GM12878 (cell line): Measurements from ENCODE around the gene GIMAP4. TPM values are rescaled to one million over a fixed set of nuclear protein-coding genes. Genes with fewer than 3 reads are reported as not detected.
A peak's percentile ranks its signal among the peaks of the same experiment; 100 is the strongest.

Experiments used
- ATAC-seq: fragments of 200-7000 bp; cut with Tn5 transposase; 3 replicates; pipeline ENCODE4 v1.9.1; 2020; ENCODE audit warnings: mild to moderate bottlenecking, moderate library complexity
- BruUV-seq: library from RNA; stranded (reverse); fragments of 400-500 nt; replicated peaks from 2 replicates; lab custom pipeline; 2021; lab: Mats Ljungman, UMichigan
- CTCF ChIA-PET: fragments of 300-600 bp; sonication (Branson Sonifier 250); formaldehyde crosslinking; extraction: SDS; loops from one replicate; lab custom pipeline; 2021; ENCODE audit warnings: inconsistent platforms; lab: Yijun Ruan, JAX
- POLR2A ChIA-PET: fragments of 350-600 bp; formaldehyde crosslinking; extraction: SDS; loops from one replicate; lab custom pipeline; 2021; ENCODE audit warnings: inconsistent platforms; lab: Charles Lee
- RAD21 ChIA-PET: fragments of 300-600 bp; sonication (Branson Sonifier 250); formaldehyde crosslinking; loops from one replicate; lab custom pipeline; 2023; ENCODE audit warnings: antibody characterized with exemption; ENCODE audit not compliant: unreplicated experiment; lab: Charles Lee
- SMC1A ChIA-PET: fragments of 300-600 bp; sonication (Branson Sonifier 250); formaldehyde crosslinking; loops from one replicate; lab custom pipeline; 2023; ENCODE audit not compliant: unreplicated experiment, uncharacterized antibody; lab: Charles Lee
- DNase-seq: peaks from one replicate; pipeline ENCODE4 v3.0.0-alpha.2; 2011; ENCODE audit warnings: low read depth, low spot score
- FAIRE-seq: peaks from 3 replicates; lab custom pipeline; 2011; peaks lifted over from hg19 to GRCh38; lab: Jason Lieb, UNC
- H2AFZ ChIP-seq: 2 replicates; pipeline ENCODE4 v1.6.0; 2011; ENCODE audit warnings: low read depth, low read length, control low read depth; ENCODE audit not compliant: control insufficient read depth
- H3K27ac ChIP-seq: 2 replicates; pipeline ENCODE4 v1.5.1; 2011; ENCODE audit warnings: control low read depth; ENCODE audit not compliant: control insufficient read depth, insufficient read depth
- H3K27me3 ChIP-seq, 2 experiments: replicated peaks in 1 of 2; 2 replicates each; pipeline versions ENCODE4 v1.6.0 to v1.6.1; 2011; ENCODE audit warnings: low read length in 1 of 2; ENCODE audit not compliant: control insufficient read depth in 2 of 2, insufficient read depth in 2 of 2
- H3K36me3 ChIP-seq, 2 experiments: 2 replicates each; pipeline ENCODE4 v1.5.1; 2011; ENCODE audit warnings: low read length in 1 of 2; ENCODE audit not compliant: control insufficient read depth in 2 of 2, insufficient read depth in 2 of 2
- H3K4me1 ChIP-seq: 2 replicates; pipeline ENCODE4 v1.6.1; 2011; ENCODE audit warnings: mild to moderate bottlenecking, low read length, moderate library complexity, mixed read lengths; ENCODE audit not compliant: control insufficient read depth, insufficient read depth
- H3K4me2 ChIP-seq: 2 replicates; pipeline ENCODE4 v1.6.0; 2011; ENCODE audit warnings: control low read depth; ENCODE audit not compliant: control insufficient read depth, insufficient read depth
- H3K4me3 ChIP-seq: fragments of 200-600 bp; sonication (generic); 2 replicates; pipeline ENCODE4 v1.5.1; 2016
- H3K79me2 ChIP-seq: 2 replicates; pipeline ENCODE4 v1.6.0; 2011; ENCODE audit warnings: low read length; ENCODE audit not compliant: control insufficient read depth, insufficient read depth
- H3K9ac ChIP-seq: 2 replicates; pipeline ENCODE4 v1.8.0; 2011; ENCODE audit warnings: low read length, control low read depth, mixed read lengths; ENCODE audit not compliant: control insufficient read depth, insufficient read depth
- H3K9me3 ChIP-seq: replicated peaks from 3 replicates; pipeline ENCODE4 v1.5.1; 2011; ENCODE audit warnings: mild to moderate bottlenecking, low read length; ENCODE audit not compliant: control insufficient read depth, insufficient read depth
- H4K20me1 ChIP-seq: 2 replicates; pipeline ENCODE4 v1.6.0; 2011; ENCODE audit not compliant: control insufficient read depth, insufficient read depth
- CBX3 ChIP-seq: fragments of 200-600 bp; sonication (generic); IDR thresholded peaks from 2 replicates; pipeline ENCODE4 v1.6.1; 2016; ENCODE audit warnings: low read depth, borderline replicate concordance
- HDAC6 ChIP-seq: fragments of 200-600 bp; sonication (generic); IDR thresholded peaks from one replicate; pipeline ENCODE4 v1.8.0; 2017; ENCODE audit warnings: antibody characterized with exemption; ENCODE audit not compliant: unreplicated experiment
- IKZF1 ChIP-seq: fragments of 450-650 bp; conservative IDR thresholded peaks from 2 replicates; pipeline ENCODE4 v1.6.1; 2017; ENCODE audit warnings: antibody characterized with exemption, mild to moderate bottlenecking
- NFIC ChIP-seq: IDR thresholded peaks from 2 replicates; pipeline ENCODE4 v1.6.1; 2012; ENCODE audit warnings: low read depth, mild to moderate bottlenecking, inconsistent platforms, low read length, moderate library complexity
- WGBS: methylation state at CpG from one replicate; pipeline ENCODE4 v1.1.6; 2016; ENCODE audit warnings: low lambda C conversion rate; ENCODE audit not compliant: insufficient replicate concordance, insufficient coverage; ENCODE audit errors: missing lambda C conversion rate; 5-methylcytosine and 5-hydroxymethylcytosine counted together
- in situ Hi-C: fragments of 300-500 bp; cut with MboI; formaldehyde crosslinking; loops from 9 replicates; pipeline ENCODE4 v1.14.3; 2018; ENCODE audit warnings: mixed read lengths
- intact Hi-C: fragments of 100-400 bp; cut with micrococcal nuclease; formaldehyde crosslinking; loops from one replicate; pipeline ENCODE4 v1.14.2; 2022; ENCODE audit not compliant: unreplicated experiment
- polyA plus RNA-seq, 11 experiments: library from polyadenylated mRNA; depleted of rRNA in 4 of 11; unstranded in 6 of 11; stranded (reverse) in 5 of 11; fragments of >200 nt; fragmentation: Nextera tagmentation in 4 of 11; fragmentation: Illumina TruSeq in 1 of 11; extraction: Ambion mirVana in 4 of 11; extraction: Trizol in 1 of 11; gene quantifications; 1 replicate in 1 of 11; 2 replicates in 10 of 11; pipeline versions ENCODE4 v1.2.1 to v1.2.3, GENCODE V29; 2011 to 2016; ENCODE audit warnings: inconsistent platforms in 2 of 11, missing spikeins in 2 of 11, low read depth in 1 of 11
- total RNA-seq, 4 experiments: library from RNA; depleted of rRNA in 3 of 4; stranded (reverse); fragments of >200 nt in 3 of 4; fragmentation: Illumina TruSeq in 1 of 4; extraction: Trizol in 1 of 4; gene quantifications; 2 replicates each; pipeline versions ENCODE4 v1.2.1 to v1.2.3, GENCODE V29; 2013 to 2021
- TF ChIP-seq, protein P1 (sequence below): fragments of 450-650 bp; IDR thresholded peaks from 2 replicates; pipeline ENCODE4 v1.6.1; 2017; ENCODE audit warnings: mild to moderate bottlenecking, moderate library complexity
- TF ChIP-seq, protein P2 (sequence below): fragments of 450-650 bp; IDR thresholded peaks from 2 replicates; pipeline ENCODE4 v1.6.1; 2017; ENCODE audit warnings: mild to moderate bottlenecking, low read depth, inconsistent platforms; ENCODE audit not compliant: poor library complexity, severe bottlenecking
- TF ChIP-seq, protein P3 (sequence below): fragments of 450-650 bp; formaldehyde crosslinking; IDR thresholded peaks from 2 replicates; pipeline ENCODE4 v1.5.0; 2022; ENCODE audit warnings: mild to moderate bottlenecking, missing genetic modification characterization
- TF ChIP-seq, protein P4 (sequence below): fragments of 450-650 bp; IDR thresholded peaks from 2 replicates; pipeline ENCODE4 v1.6.1; 2014; ENCODE audit warnings: mild to moderate bottlenecking
- TF ChIP-seq, protein P5 (sequence below): fragments of 450-650 bp; IDR thresholded peaks from 2 replicates; pipeline ENCODE4 v1.6.1; 2018; ENCODE audit warnings: borderline replicate concordance, mild to moderate bottlenecking; ENCODE audit not compliant: partially characterized antibody

GIMAP4 gene
- total and polyA plus RNA-seq, 10 of the 15 experiments (the other 5 are each of a cell fraction or from before 2014, with no cell fraction given) = 0.06 to 1.5 (median 0.32) TPM; not detected in 1

DNA sequence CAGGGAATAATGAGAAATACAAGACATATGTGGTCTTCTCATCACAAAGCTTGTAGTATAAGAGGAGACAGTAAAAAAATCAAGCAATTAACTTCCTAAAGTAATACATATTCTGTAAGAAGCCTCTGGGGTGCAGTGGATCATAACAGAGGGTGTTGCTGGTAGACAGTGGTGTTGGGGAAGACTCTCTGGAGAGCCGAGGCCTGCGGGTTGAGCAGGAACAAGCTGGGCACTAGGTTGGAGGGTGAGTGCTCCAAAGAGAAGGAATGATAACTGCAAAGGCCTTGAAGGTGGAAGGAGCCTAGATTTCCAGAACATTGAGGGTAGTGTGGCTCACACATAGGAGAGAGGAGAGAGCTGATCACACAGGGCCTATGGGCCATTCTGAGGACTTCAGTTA is 1.5 kb downstream of the GIMAP4 start:
- intact Hi-C loops (no loop called here), in situ Hi-C loops (no loop called here)
- WGBS = 68% methylated on average over 2 of the region's 2 CpGs
- H3K79me2 ChIP-seq = no peaks in the 10 kb centered on the region; the same call in 1 of the 2 replicates
- CTCF ChIA-PET = interaction anchor here (0.9 to 2.7 kb wide), 3 partner anchors 113 to 187 kb away, joined by 3 to 8 read pairs (median 7); no protein-coding TSS in a partner anchor
- no peaks in the 10 kb centered on the region for H3K4me1 ChIP-seq
- no TSS peak for BruUV-seq
- RAD21 ChIA-PET = interaction anchor here (0.9 kb wide), 1 partner anchor 120 kb away, joined by 3 read pairs; no protein-coding TSS in a partner anchor
- H2AFZ ChIP-seq = no peak overlapping the region
- ATAC-seq (no peak), DNase-seq (no peak), FAIRE-seq (no peak)
- H4K20me1 ChIP-seq = no peaks in the 10 kb centered on the region
- H3K36me3 ChIP-seq = no peaks in the 10 kb centered on the region
- POLR2A ChIA-PET = no interaction called here
- no peaks in the 10 kb centered on the region for H3K27me3 ChIP-seq
- H3K27ac ChIP-seq = no peak overlapping the region
- 0 out of 2 replicates have a peak overlapping the region, but pooled peaks have one; percentile 0 for H3K4me3 ChIP-seq
- H3K9me3 ChIP-seq = peaks cover 2% of the 10 kb centered on the region; the same call in 2 of the 3 replicates
- H3K9ac ChIP-seq = no peak overlapping the region
- no peak overlapping the region for H3K4me2 ChIP-seq
- SMC1A ChIA-PET = interaction anchor here (2.7 kb wide), 1 partner anchor 118 kb away, joined by 6 read pairs; the partner anchor contains the start of gene GIMAP8
- TF ChIP-seq, protein P1, sequence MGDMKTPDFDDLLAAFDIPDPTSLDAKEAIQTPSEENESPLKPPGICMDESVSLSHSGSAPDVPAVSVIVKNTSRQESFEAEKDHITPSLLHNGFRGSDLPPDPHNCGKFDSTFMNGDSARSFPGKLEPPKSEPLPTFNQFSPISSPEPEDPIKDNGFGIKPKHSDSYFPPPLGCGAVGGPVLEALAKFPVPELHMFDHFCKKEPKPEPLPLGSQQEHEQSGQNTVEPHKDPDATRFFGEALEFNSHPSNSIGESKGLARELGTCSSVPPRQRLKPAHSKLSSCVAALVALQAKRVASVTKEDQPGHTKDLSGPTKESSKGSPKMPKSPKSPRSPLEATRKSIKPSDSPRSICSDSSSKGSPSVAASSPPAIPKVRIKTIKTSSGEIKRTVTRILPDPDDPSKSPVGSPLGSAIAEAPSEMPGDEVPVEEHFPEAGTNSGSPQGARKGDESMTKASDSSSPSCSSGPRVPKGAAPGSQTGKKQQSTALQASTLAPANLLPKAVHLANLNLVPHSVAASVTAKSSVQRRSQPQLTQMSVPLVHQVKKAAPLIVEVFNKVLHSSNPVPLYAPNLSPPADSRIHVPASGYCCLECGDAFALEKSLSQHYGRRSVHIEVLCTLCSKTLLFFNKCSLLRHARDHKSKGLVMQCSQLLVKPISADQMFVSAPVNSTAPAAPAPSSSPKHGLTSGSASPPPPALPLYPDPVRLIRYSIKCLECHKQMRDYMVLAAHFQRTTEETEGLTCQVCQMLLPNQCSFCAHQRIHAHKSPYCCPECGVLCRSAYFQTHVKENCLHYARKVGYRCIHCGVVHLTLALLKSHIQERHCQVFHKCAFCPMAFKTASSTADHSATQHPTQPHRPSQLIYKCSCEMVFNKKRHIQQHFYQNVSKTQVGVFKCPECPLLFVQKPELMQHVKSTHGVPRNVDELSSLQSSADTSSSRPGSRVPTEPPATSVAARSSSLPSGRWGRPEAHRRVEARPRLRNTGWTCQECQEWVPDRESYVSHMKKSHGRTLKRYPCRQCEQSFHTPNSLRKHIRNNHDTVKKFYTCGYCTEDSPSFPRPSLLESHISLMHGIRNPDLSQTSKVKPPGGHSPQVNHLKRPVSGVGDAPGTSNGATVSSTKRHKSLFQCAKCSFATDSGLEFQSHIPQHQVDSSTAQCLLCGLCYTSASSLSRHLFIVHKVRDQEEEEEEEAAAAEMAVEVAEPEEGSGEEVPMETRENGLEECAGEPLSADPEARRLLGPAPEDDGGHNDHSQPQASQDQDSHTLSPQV = no peak
- TF ChIP-seq, protein P2, sequence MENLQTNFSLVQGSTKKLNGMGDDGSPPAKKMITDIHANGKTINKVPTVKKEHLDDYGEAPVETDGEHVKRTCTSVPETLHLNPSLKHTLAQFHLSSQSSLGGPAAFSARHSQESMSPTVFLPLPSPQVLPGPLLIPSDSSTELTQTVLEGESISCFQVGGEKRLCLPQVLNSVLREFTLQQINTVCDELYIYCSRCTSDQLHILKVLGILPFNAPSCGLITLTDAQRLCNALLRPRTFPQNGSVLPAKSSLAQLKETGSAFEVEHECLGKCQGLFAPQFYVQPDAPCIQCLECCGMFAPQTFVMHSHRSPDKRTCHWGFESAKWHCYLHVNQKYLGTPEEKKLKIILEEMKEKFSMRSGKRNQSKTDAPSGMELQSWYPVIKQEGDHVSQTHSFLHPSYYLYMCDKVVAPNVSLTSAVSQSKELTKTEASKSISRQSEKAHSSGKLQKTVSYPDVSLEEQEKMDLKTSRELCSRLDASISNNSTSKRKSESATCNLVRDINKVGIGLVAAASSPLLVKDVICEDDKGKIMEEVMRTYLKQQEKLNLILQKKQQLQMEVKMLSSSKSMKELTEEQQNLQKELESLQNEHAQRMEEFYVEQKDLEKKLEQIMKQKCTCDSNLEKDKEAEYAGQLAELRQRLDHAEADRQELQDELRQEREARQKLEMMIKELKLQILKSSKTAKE = no peak
- TF ChIP-seq, protein P3, sequence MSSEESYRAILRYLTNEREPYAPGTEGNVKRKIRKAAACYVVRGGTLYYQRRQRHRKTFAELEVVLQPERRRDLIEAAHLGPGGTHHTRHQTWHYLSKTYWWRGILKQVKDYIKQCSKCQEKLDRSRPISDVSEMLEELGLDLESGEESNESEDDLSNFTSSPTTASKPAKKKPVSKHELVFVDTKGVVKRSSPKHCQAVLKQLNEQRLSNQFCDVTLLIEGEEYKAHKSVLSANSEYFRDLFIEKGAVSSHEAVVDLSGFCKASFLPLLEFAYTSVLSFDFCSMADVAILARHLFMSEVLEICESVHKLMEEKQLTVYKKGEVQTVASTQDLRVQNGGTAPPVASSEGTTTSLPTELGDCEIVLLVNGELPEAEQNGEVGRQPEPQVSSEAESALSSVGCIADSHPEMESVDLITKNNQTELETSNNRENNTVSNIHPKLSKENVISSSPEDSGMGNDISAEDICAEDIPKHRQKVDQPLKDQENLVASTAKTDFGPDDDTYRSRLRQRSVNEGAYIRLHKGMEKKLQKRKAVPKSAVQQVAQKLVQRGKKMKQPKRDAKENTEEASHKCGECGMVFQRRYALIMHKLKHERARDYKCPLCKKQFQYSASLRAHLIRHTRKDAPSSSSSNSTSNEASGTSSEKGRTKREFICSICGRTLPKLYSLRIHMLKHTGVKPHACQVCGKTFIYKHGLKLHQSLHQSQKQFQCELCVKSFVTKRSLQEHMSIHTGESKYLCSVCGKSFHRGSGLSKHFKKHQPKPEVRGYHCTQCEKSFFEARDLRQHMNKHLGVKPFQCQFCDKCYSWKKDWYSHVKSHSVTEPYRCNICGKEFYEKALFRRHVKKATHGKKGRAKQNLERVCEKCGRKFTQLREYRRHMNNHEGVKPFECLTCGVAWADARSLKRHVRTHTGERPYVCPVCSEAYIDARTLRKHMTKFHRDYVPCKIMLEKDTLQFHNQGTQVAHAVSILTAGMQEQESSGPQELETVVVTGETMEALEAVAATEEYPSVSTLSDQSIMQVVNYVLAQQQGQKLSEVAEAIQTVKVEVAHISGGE (CRISPR knock-in tag) = no peak
- TF ChIP-seq HDAC6 = no peak
- no peak for TF ChIP-seq IKZF1
- TF ChIP-seq NFIC = no peak
- TF ChIP-seq, protein P4, sequence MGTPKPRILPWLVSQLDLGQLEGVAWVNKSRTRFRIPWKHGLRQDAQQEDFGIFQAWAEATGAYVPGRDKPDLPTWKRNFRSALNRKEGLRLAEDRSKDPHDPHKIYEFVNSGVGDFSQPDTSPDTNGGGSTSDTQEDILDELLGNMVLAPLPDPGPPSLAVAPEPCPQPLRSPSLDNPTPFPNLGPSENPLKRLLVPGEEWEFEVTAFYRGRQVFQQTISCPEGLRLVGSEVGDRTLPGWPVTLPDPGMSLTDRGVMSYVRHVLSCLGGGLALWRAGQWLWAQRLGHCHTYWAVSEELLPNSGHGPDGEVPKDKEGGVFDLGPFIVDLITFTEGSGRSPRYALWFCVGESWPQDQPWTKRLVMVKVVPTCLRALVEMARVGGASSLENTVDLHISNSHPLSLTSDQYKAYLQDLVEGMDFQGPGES = no peak
- no peak for TF ChIP-seq CBX3
- TF ChIP-seq, protein P5, sequence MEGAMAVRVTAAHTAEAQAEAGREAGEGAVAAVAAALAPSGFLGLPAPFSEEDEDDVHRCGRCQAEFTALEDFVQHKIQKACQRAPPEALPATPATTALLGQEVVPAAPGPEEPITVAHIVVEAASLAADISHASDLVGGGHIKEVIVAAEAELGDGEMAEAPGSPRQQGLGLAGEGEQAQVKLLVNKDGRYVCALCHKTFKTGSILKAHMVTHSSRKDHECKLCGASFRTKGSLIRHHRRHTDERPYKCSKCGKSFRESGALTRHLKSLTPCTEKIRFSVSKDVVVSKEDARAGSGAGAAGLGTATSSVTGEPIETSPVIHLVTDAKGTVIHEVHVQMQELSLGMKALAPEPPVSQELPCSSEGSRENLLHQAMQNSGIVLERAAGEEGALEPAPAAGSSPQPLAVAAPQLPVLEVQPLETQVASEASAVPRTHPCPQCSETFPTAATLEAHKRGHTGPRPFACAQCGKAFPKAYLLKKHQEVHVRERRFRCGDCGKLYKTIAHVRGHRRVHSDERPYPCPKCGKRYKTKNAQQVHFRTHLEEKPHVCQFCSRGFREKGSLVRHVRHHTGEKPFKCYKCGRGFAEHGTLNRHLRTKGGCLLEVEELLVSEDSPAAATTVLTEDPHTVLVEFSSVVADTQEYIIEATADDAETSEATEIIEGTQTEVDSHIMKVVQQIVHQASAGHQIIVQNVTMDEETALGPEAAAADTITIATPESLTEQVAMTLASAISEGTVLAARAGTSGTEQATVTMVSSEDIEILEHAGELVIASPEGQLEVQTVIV = no peak
